HUDEP-2 (cell line): ENCODE data around the gene ZNF138.
"Not testable (repeated sequence)": the region's sequence is repeated elsewhere in the genome, so short reads cannot be mapped to it uniquely, and the experiment has no call there.

Source experiments
- DNase-seq, 76 experiments: peaks; one replicate each; lab custom pipeline; 2025; ENCODE audit not compliant: unreplicated experiment in 76 of 76; lab: John Stamatoyannopoulos, UW

Gene ZNF138

DNA sequence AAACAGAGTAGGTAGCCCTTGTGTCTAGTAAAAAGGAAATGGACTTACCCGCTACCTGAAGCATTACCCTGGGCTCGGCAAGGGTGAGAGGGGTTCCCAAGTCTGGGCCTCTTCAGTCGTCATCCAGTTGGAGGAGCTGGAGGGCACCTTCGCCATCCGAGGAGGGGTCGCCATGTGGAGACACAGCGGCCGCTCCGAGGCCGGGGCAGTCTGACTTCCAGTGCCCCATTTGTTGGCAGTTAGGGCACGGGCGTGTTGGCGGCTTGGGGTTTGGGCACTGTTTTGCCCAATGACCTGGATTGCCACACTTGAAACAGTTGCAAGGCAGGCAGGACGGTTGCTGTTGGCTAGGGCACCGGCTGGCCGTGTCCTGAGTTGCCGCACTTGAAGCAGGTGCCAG, 43.8 kb downstream of the ZNF138 start:
- DNase-seq: not testable (repeated sequence)

DNA sequence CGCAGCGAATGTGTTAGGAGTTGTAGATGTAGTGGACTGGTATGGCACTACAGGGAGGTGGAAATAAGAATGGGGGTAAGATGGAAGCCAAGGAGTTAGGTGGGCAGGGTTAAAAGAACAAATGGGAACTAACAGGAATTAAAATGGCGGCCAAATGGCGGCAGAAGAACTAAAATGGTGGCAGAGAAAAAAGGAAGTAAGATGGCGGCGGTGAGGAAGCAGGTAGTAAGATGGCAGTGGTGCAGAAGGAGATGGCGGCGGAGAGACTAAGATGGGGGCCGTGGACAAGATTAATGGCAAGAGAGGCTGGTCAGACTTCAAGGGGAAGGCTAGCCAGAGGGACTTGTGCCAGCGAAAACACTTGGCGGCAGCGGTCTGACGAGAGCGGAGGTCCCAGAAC, 44.5 kb downstream of the ZNF138 start:
- no peak for DNase-seq

DNA sequence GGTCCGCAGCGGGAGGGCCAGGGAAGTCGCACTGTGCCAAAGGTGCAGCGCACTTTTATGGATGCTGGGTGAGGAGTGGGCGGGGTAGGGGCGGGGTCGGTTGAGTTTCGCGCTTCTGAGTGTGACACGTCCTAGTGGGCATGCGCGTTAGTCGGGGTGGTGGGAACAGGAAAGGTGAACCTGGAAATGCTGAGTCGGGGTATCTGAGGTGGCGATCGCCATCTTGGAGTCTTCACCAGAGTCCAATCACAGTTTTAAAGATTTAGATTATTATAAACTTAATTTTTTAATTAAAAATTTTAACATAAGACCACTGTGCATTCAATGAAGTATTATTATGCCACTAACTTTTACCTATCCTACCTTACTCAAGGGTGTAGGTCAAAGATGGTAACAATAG, 45.7 kb downstream of the ZNF138 start:
- DNase-seq: no peak

DNA sequence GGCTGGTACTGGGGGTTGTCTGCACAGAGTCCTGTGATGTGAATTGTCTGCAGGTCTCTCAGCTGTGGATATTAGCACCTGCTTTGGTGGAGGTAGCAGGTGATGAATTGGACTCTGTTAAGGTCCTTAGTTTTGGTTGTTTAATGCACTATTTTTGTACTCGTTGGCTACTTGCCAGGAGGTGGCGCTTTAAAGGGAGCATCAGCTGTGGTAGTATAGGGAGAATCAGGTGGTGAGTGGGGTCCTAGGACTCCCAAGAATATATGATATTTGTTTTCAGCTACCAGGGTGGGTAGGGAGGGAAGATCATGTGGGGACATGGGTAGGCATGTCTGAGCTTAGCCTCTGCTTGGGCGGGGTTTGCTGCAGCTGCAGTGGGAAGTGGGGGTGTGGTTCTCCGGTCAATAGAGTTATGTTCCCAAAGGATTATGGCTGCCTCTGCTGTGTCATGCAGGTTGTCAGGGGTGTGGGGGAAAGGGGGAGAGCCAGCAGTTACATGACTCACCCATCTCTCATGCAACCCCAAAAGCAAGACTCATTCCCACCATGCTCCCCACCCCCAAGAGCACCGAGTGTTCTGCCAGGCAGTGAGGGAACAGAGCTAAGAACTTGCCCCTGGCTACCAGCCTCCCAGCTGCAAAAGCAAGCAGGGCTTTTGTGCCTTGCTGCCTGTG, 55.2 kb downstream of the ZNF138 start:
- no peak for DNase-seq

DNA sequence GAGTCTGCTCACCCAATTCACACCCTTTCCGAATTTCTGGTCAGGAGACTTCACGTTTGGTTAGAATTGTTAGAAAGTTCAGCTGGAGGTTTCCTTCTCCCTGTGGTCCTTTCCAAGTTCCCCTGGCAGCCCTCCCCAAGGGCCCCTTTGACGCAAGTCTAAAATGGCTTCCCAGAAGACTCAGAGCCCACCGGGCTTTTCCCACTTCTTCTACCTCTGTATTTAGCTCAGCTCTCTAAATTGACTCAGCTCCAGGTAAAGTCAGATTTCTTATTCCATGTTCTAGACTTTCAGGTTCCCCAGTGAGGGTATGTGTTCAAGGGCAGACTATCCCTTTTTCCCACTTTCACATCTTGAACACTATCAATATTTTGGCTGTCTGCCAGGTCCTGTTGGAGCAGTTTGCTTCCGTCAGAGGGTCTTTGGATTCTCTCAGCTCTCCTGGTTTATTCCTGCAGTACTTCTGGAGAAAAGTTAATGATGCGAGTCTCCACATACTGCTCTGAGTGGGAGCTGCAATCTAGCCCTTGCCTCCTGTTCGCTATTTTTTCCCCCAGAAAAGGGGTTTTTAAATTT, 55.8 kb downstream of the ZNF138 start:
- no peak for DNase-seq

DNA sequence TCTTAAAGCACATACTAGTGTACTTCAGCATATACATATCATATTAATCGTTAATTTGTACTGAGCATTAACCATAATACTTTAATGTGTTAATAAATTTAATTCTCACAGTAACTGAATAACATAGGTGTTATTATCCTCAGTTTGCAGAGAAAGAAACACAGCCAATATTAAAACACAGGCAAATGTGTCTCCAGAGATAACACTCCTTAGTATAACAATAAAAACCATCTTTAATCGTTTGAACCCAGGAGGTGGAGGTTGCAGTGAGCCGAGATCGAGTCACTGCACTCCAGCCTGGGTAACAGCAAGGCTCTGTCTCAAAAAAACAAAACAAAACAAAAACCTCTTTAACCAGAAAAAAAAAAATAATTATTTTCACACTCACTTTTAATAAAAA, 59.5 kb downstream of the ZNF138 start:
- DNase-seq: no peak

DNA sequence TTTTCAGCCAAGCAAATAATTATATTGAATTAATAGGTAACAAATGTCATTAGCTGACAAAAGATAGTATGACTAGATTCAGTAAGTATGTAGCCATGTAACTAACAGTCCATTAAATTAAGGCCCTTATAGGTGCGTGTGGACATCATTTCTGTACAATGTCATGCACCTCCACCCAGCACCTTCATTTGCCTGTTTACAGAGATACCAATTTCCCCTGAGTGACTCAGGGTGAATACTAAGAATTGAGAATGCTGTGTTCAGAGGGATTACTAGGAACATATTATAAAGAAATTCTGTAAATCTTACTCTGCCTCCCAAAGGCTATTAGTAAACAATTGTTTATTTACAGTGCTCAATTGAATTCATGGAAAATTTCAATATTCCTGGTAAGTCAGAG, 60.7 kb downstream of the ZNF138 start:
- DNase-seq: no peak

DNA sequence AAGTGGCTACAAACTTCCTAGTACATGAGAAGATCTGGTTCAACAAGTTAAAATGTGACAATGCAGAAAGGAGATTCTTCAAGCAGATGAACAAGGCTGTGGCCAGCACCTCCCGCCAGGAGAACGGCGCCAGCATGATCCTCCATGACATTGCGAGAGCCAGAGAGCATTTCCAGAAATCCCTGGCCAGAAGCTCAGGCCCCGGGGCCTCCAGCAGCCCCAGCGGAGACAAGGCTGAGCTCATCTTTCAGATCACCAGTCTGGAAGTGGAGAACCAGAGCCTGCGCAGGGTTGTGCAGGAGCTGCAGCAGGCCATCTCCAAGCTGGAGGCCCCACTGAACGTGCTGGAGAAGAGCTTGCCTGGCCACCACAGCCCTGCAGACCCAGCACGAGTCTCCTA, 68.8 kb downstream of the ZNF138 start:
- no peak for DNase-seq

DNA sequence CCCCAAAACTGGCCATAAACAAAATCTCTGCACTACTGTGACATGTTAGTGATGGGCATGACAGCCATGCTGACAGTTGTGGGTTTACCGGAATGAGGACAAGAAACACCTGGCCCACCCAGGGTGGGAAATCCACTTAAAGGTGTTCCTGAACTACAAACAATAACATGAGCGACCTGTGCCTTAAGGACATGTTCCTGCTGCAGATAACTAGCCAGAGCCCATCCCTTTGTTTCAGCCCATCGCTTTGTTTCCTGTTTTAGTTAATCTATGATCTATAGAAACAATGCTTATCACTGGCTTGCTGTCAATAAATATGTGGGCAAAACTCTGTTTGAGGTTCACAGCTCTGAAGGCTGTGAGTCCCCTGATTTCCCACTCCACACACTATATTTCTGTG, 69.3 kb downstream of the ZNF138 start:
- DNase-seq: not testable (repeated sequence)

DNA sequence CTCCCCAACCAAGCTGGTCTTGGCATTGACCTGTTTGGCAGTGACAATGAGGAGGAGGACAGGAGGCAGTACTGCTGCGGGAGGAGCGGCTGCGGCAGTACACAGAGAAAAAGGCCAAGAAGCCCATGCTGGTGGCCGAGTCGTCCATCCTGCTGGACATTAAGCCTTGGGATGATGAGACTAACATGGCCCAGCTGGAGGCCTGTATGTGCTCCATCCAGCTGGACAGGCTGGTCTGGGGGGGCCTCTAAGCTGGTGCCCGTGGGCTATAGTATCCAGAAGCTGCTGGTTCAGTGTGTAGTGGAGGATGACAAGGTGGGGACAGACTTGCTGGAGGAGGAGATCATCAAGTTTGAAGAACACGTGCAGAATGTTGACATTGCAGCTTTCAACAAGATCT, 69.7 kb downstream of the ZNF138 start:
- no peak for DNase-seq

DNA sequence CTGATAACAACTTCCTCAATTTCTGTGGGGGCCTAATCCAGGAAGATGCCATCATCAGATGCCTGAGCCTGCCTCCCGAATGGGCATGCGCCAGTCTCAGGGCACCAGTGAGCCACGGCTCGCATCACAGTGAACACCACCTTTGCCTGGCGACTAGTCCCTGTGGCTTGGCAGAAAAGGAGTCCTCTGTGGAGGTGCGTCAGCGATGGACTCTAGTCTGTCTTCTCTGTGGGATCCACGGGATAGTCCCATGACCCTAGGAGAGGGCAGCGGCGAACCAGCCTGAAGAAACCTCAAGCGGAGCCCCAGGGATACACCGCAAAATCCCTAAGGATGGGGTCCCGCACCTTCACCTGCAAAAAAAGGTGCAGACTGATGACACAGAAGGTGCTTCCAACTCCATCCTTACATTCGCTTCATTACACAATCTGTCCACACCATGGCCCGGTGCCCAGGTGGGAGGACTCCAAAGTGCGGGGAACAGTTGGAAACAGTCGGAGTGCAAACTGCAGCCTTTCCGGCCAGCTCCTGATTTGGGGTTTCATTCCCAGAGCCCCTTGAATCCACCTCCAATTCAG, 73.7 kb downstream of the ZNF138 start:
- DNase-seq: no peak

GRCh38 chr7:64868499-64868898, 74.3 kb downstream of the ZNF138 start:
- no peak for DNase-seq

DNA sequence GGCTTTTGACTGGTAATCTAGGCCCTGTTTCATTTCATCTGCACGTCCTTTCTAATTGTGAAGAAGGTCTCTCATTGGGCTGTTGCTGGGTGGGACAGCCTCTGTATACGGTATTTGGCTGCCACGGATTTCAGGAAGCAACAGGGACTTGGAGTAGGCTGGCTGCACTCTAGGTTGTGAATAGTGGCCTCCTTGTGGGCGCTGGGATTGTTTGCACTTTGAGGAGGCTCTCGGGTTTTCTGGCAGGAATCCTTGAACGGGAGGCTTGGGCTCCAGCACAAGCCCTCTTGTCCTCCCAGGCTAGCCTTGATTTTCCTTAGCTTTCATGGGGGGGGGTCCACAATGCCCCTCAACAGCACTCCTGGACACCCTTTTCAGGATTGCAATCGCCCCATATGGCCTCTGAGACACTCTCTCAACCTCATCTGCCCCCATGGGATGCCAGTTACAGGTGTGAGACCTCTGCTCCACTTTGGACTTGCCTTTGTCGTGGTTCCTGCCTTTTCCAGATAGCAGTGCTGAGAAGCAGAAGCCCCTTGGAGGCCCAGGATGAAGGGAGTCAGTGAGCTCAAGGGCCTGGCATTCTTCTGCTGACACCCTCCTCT, 75.0 kb downstream of the ZNF138 start:
- DNase-seq: no peak

DNA sequence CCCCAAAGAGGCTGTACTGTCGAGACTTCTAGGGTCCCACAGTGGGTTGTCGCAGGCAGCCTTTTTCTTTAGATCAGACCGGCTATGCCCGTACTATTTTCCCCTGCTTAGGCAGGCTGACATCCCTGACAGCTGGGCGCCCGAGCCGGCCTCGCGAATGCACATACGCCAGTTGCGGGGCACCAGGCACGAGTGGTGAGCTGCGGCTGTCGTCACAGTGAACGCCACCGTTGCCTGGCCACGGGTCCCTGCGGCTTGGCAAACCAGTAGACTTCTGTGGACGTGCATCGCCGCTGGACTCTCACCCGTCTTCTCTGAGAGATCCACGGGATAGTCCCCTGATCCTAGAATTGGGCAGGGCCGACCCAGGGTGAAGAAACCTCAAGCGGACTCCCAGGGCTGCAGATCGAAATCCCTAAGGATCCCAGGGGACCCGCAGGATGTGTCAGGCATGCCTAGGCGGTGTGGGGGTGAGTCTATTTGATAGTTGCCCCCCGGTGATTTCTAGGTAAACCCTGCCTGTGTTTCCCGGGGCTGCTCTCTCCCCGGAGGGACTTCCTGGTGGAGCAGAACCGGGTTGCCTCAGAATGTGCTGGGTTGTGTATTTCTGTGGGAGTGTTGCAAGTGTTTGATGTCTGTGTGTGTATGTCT, 75.8 kb downstream of the ZNF138 start:
- DNase-seq: no peak

DNA sequence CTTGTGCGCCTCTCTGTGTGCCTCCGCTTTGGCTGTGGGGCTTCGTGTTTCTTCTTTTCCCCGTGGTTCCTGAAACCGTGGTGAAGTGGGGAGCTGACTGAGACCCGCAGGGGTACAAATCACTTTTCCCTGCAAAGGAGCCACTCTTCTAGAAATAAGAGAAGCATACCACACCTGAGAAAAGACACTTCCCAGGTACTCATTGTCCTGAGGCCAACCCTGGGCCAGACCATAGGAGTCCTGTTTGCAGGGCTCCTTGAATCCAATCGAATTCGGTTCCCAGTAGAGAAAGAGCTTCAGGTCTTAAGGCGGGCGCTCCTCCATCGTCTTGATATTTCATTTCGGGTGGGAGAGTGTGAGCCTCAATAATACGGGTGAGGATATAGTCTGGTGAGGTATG, 76.4 kb downstream of the ZNF138 start:
- no peak for DNase-seq

- DNase-seq: no peak
These were observed 77.5 kb downstream of the ZNF138 start for GRCh38 chr7:64871761-64872160.

DNA sequence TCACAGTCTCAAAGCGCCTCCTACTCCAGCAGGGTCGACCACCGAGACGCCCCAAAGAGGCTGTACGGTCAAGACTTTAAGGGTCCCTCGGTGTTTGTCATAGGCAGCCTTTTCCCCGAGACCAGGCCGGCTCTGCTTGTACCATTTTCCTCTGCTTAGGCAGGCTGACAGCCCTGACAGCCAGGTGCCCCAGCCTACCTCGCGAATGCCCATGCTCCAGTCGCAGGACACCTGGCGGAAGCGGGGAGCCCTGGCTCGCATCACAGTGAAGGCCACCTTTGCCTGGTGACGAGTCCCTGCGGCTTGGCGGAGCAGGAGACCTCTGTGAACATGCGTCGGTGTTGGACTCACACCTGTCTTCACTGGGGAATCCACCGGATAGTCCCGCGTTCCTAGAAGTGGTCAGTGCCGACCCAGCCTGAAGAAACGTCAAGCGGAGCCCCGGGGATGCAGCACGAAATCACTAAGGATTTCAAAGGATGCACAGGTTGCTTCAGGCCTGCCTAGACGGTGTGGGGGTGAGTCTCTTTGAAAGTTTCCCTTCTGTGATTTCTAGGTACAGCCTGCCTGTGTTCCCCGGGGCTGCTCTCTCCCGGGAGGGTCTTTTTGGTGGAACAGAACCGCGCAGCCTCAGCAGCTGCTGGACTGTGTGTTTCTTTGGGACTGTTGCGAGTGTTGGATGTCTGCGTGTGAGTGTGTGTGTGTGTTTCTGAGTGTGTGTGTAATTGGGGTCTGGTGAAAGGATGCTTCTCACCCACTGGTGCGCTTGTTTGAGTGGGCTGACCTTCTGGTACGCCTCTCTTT, 78.3 kb downstream of the ZNF138 start:
- DNase-seq: no peak

DNA sequence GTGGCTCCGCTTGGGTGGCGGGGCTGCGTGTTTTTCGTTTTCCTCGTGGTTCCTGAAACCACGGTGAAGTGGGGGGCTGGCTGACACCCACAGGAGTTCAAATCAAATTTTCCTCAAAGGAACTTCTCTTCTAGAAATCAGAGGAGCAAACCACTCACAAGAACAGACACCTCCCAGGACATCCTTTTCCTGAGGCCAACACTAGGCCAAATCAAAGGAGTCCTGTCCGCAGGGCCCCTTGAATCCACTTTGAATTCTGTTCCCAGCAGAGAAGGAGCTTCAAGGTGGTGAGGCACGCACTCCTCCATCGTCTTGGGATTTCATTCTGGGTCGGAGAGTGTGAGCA, 78.9 kb downstream of the ZNF138 start:
- DNase-seq: no peak

- DNase-seq: no peak
These were observed 79.3 kb downstream of the ZNF138 start for GRCh38 chr7:64873517-64873916.

DNA sequence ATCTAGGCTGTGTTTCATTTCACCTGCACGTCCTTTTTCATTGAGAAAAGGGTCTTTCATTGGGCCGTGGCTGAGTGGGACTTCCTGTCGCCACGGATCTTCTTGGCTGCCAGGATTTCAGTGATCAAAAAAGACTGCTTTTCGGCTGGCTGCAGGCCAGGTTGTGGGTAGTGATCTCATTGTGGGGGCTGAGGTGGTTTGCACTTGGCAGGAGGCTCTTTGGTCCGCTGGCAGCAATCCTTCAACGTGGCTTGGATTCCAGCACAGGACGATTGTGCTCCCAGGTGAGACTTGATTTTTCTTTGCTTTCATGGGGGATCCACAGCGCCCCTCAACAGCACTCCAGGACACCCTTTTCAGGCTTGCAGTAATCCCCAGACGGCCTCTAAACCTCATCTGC, 79.9 kb downstream of the ZNF138 start:
- peak in 1 of 76 experiments; percentile 7 for DNase-seq
